GM12891 (cell line): ENCODE data around the gene KCNQ1OT1.

Source experiments
- PAX5 ChIP-seq: IDR thresholded peaks from 2 replicates; pipeline ENCODE4 v1.6.1; 2011; ENCODE audit warnings: low read length, moderate library complexity, mild to moderate bottlenecking; ENCODE audit not compliant: insufficient read depth, severe bottlenecking
- POLR2A ChIP-seq: IDR thresholded peaks from 2 replicates; pipeline ENCODE4 v1.6.1; 2011; ENCODE audit warnings: low read depth, low read length, control low read depth
- POLR2AphosphoS5 ChIP-seq: IDR thresholded peaks from 2 replicates; pipeline ENCODE4 v1.6.1; 2011; ENCODE audit warnings: low read depth, low read length, control low read depth
- SPI1 ChIP-seq: IDR thresholded peaks from 2 replicates; pipeline ENCODE4 v1.6.1; 2011; ENCODE audit warnings: low read depth, low read length, control low read depth
- TAF1 ChIP-seq: IDR thresholded peaks from 2 replicates; pipeline ENCODE4 v1.6.1; 2011; ENCODE audit warnings: low read depth, low read length, control low read depth

GRCh38 chr11:2703363-2704141, 3.8 kb upstream of the KCNQ1OT1 start:
- TF ChIP-seq POLR2A: no peak
- TF ChIP-seq POLR2AphosphoS5: no peak
- TF ChIP-seq PAX5: no peak
- TF ChIP-seq TAF1: no peak
- no peak for TF ChIP-seq SPI1
